OCI-LY3 (cell line): ENCODE data around the gene FAM177A1.

Experiments
- CTCF ChIP-seq: fragments of 200-600, 300-600 bp; sonication (generic); IDR thresholded peaks from 2 replicates; pipeline ENCODE4 v1.5.1; 2014; ENCODE audit warnings: antibody characterized with exemption, low read length, low read depth
- EZH2phosphoT487 ChIP-seq: fragments of 200-600 bp; shearing (Covaris generic); IDR thresholded peaks from 2 replicates; pipeline ENCODE4 v1.6.1; 2018; ENCODE audit warnings: antibody characterized with exemption, mixed run types, low read depth

GRCh38 chr14:35117112-35117511 is 71.0 kb downstream of the FAM177A1 start:
- no peak for TF ChIP-seq CTCF
- no peak for TF ChIP-seq EZH2phosphoT487
